ENCODE data around the gene THSD1. TPM values are rescaled to one million over a fixed set of nuclear protein-coding genes. Genes with fewer than 3 reads are reported as not detected.
"Not testable (repeated sequence)": the region's sequence is repeated elsewhere in the genome, so short reads cannot be mapped to it uniquely, and the experiment has no call there.

The THSD1 gene
- total and polyA plus RNA-seq, 9 donors = 2.1 to 6.4 (median 3.5) TPM

DNA sequence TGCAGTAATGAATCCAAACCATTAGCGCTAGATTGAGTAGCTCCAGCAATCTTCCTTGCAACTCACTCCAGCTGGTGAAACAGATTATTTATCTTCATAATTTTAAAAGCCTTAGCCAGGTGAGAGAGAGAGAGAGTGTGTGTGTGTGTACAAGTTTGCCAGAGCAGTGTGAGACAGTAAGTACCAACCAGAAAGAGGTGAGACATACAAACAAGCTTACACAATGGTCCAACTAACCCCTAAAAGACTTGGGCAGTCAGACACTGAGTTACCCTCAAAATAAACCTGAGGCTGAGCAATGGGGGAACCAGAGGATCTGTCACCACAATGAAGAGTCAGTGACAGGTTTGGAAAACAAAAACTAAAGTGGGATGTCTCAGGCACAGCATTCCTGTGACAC is 8.1 kb upstream of the THSD1 start:
- Histone ChIP-seq H3K4me1 (ENCODE audit: insufficient read depth) (no peaks in the 10 kb centered on the region), H3K9me3 (no peaks in the 10 kb centered on the region), H3K36me3 (no peaks in the 10 kb centered on the region), H3K27me3 (no peaks in the 10 kb centered on the region), H3K4me3 (no peak overlapping the region), H3K27ac (no peak overlapping the region)
- DNase-seq = no peak
- intact Hi-C loops (cut with DNase I) = no loop called here
- TF ChIP-seq EP300 (IDR thresholded peaks at IDR 0.05) = no peak
- TF ChIP-seq CTCF (IDR thresholded peaks at IDR 0.05) = no peak
- no peak for TF ChIP-seq POLR2A (IDR thresholded peaks at IDR 0.05)
- WGBS, 3 donors = 91 to 98% (median 97%) methylated on average over 1 of the region's 1 CpG

GRCh38 chr13:52412128-52412527 is 6.2 kb upstream of the THSD1 start:
- H3K4me1 ChIP-seq (ENCODE audit: insufficient read depth) = no peaks in the 10 kb centered on the region
- no peak overlapping the region for H3K27ac ChIP-seq
- no peaks in the 10 kb centered on the region for H3K9me3 ChIP-seq
- DNase-seq = no peak
- TF ChIP-seq EP300 (IDR thresholded peaks at IDR 0.05) (no peak), POLR2A (IDR thresholded peaks at IDR 0.05) (no peak), CTCF (IDR thresholded peaks at IDR 0.05) (no peak)
- no peaks in the 10 kb centered on the region for H3K27me3 ChIP-seq
- no peak overlapping the region for H3K4me3 ChIP-seq
- 96 to 98% (median 97%) methylated on average over 1 of the region's 1 CpG for WGBS, 3 donors
- no peaks in the 10 kb centered on the region for H3K36me3 ChIP-seq
- intact Hi-C loops (cut with DNase I) = no loop called here

DNA sequence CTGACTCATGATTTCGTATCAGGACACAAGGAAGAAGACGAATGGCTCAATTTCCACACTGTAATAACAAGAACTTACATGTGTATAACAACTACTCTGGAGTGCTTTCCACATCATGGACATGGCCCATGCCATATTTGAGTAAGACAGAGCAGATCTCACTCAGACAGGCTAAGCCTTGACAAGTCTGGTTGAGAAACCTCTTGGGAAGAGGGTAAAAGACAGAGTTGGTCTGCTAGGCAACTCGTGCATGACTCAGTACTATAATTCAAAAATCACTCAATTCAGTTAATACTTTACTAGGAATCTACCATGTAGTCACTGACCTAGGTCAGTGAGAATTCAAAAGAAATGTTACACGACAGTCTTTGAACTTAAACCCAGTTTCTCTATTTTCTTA is 5.7 kb upstream of the THSD1 start:
- intact Hi-C loops (cut with DNase I) = no loop called here
- WGBS, 3 donors = 89 to 93% (median 91%) methylated on average over 4 of the region's 4 CpGs
- H3K36me3 ChIP-seq = no peaks in the 10 kb centered on the region
- no peak overlapping the region for H3K4me3 ChIP-seq
- H3K4me1 ChIP-seq (ENCODE audit: insufficient read depth) = no peaks in the 10 kb centered on the region
- H3K27me3 ChIP-seq = no peaks in the 10 kb centered on the region
- H3K9me3 ChIP-seq = no peaks in the 10 kb centered on the region
- H3K27ac ChIP-seq = no peak overlapping the region
- no peak for DNase-seq
- TF ChIP-seq EP300 (IDR thresholded peaks at IDR 0.05) (no peak), CTCF (IDR thresholded peaks at IDR 0.05) (no peak), POLR2A (IDR thresholded peaks at IDR 0.05) (no peak)

- H3K36me3 ChIP-seq; DNase-seq; H3K4me3 ChIP-seq; H3K9me3 ChIP-seq; intact Hi-C loops (cut with DNase I); H3K27me3 ChIP-seq; H3K27ac ChIP-seq; H3K4me1 ChIP-seq (ENCODE audit: insufficient read depth): not testable (repeated sequence)
- WGBS, 3 donors = 94 to 96% (median 96%) methylated on average over 30 to 33 of the region's 33 CpGs
Observed at GRCh38 chr13:52408071-52408658, 2.2 kb upstream of the THSD1 start.

DNA sequence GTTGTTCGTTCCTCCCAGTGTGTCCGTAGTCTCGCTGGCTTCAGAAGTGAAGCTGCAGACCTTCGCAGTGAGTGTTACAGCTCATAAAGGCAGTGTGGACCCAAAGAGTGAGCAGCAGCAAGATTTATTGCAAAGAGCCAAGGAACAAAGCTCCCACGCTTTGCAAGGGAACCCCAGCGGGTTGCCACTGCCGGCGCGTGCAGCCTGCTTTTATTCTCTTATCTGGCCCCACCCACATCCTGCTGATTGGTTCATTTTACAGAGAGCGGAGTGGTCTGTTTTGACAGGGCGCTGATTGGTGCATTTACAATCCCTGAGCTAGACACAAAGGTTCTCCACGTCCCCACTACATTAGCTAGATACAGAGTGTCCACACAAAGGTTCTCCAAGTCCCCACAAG is 1.5 kb upstream of the THSD1 start:
- H3K27ac ChIP-seq; H3K36me3 ChIP-seq; H3K4me1 ChIP-seq (ENCODE audit: insufficient read depth); intact Hi-C loops (cut with DNase I); H3K4me3 ChIP-seq; DNase-seq; H3K9me3 ChIP-seq; H3K27me3 ChIP-seq: not testable (repeated sequence)
- 88 to 91% (median 89%) methylated on average over 12 of the region's 12 CpGs for WGBS, 3 donors

Data from ovary (tissue), 9 donors.